Chondrocyte (in vitro differentiated cells): ENCODE results near the gene C15orf39. TPM values are rescaled to one million over a fixed set of nuclear protein-coding genes. Genes with fewer than 3 reads are reported as not detected.
"Not testable (repeated sequence)": the region's sequence is repeated elsewhere in the genome, so short reads cannot be mapped to it uniquely, and the experiment has no call there.

Experiments used
- DNase-seq: peaks from one replicate; pipeline ENCODE4 v3.0.0; 2021; ENCODE audit warnings: mixed read lengths, low spot score
- H3K27ac Mint-ChIP-seq: one replicate; pipeline ENCODE4 v1.8.0; 2021; ENCODE audit warnings: mild to moderate bottlenecking, moderate library complexity, mixed read lengths; ENCODE audit not compliant: unreplicated experiment
- H3K27me3 Mint-ChIP-seq: 2 replicates; pipeline ENCODE4 v1.8.0; 2021; ENCODE audit warnings: low read depth, mixed read lengths
- H3K36me3 Mint-ChIP-seq: 2 replicates; pipeline ENCODE4 v1.8.0; 2021; ENCODE audit warnings: low read depth, mixed read lengths
- H3K4me1 Mint-ChIP-seq: 2 replicates; pipeline ENCODE4 v1.8.0; 2021; ENCODE audit warnings: low read depth, mild to moderate bottlenecking, mixed read lengths
- H3K4me3 Mint-ChIP-seq: one replicate; pipeline ENCODE4 v1.8.0; 2021; ENCODE audit warnings: mild to moderate bottlenecking, moderate library complexity, mixed read lengths; ENCODE audit not compliant: unreplicated experiment
- H3K9me3 Mint-ChIP-seq: 2 replicates; pipeline ENCODE4 v1.8.0; 2021; ENCODE audit warnings: low read depth, mixed read lengths
- total RNA-seq: library from RNA; stranded (reverse); gene quantifications from 3 replicates; pipeline ENCODE4 v1.2.1, GENCODE V29; 2021
- TF ChIP-seq, protein P1 (sequence below): fragments of 200-600 bp; sonication (generic); IDR thresholded peaks from 2 replicates; pipeline ENCODE4 v1.5.0; 2021; ENCODE audit warnings: antibody characterized with exemption, mild to moderate bottlenecking, moderate library complexity

Gene C15orf39
- total RNA-seq, 1 donor from 2014 or later, result 33.4 TPM

DNA sequence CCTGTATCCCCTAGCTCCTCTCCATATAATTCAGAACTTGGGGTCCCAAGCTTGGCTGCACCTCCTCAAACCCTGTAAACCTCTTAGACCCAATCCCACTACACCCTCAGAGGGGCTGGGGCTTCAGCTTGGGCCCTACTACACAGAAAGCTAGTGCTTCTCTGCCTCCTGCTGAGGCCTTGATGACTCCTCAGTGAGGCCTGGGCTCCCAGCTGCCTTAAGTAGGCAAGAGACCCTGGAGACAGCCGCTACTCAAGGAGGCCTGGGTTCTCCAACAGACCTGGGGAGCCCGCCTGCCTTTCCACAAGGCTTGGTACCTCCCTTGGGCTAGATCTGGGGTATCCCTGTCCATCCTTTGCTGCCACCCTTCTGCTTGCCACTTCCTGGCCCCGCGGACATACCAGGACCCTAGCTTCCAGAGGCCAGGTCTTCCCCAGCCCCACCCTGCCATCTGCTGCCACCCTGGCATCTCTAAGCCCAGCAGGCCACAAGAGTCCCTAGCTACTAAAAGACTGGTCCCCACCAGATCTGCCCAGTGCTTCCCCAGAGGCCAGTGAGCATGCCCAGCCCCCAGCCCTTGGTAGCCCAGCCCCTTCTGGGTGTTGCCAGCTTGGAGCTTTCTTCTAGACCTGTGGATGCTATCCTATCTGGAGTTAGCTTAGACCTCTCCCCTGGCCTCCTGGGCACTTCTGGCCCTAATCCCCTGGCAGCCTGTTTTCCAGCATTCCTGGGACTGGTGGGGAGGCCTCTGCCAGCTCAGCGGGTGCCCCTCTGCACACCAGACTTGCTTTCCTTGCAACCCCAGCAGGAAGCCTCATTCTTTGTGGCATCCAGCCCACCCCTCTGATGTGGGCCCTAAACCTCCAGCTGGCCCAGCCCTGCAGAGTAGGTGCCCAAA, 13.7 kb downstream of the C15orf39 start:
- TF ChIP-seq, protein P1, sequence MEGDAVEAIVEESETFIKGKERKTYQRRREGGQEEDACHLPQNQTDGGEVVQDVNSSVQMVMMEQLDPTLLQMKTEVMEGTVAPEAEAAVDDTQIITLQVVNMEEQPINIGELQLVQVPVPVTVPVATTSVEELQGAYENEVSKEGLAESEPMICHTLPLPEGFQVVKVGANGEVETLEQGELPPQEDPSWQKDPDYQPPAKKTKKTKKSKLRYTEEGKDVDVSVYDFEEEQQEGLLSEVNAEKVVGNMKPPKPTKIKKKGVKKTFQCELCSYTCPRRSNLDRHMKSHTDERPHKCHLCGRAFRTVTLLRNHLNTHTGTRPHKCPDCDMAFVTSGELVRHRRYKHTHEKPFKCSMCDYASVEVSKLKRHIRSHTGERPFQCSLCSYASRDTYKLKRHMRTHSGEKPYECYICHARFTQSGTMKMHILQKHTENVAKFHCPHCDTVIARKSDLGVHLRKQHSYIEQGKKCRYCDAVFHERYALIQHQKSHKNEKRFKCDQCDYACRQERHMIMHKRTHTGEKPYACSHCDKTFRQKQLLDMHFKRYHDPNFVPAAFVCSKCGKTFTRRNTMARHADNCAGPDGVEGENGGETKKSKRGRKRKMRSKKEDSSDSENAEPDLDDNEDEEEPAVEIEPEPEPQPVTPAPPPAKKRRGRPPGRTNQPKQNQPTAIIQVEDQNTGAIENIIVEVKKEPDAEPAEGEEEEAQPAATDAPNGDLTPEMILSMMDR, result no peak
- Mint-ChIP-seq H3K27ac (peak overlapping the region; percentile 49), H3K4me1 (no peaks in the 10 kb centered on the region), H3K4me3 (no peak overlapping the region), H3K36me3 (peaks cover 10% of the 10 kb centered on the region), H3K27me3 (no peaks in the 10 kb centered on the region), H3K9me3 (no peaks in the 10 kb centered on the region)
- DNase-seq, result no peak

DNA sequence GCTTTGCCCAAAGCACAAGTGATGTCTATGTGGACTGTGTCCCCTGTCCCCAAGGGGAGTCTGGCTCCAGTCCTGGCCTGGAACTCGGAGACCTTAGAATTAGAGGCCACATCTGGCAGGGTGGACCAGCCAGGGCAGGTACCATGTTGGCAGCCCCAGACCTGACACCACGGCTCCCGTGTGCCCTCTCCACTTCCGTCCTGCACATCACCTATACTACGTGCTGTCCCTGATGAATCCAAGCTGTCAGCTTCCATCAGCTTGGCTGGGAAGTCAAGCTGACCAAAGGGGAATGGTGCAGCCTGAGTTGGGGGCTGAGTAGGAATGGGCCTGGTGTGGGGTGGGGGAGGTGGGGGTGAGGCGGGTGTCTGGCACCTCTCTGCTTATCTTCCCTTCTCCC, 15.3 kb downstream of the C15orf39 start:
- TF ChIP-seq, protein P1, result no peak
- H3K9me3 Mint-ChIP-seq, result no peaks in the 10 kb centered on the region
- H3K4me1 Mint-ChIP-seq, result no peaks in the 10 kb centered on the region
- DNase-seq, result no peak
- H3K27ac Mint-ChIP-seq, result no peak overlapping the region
- H3K4me3 Mint-ChIP-seq, result no peak overlapping the region
- peaks cover 5% of the 10 kb centered on the region for H3K36me3 Mint-ChIP-seq
- no peaks in the 10 kb centered on the region for H3K27me3 Mint-ChIP-seq

DNA sequence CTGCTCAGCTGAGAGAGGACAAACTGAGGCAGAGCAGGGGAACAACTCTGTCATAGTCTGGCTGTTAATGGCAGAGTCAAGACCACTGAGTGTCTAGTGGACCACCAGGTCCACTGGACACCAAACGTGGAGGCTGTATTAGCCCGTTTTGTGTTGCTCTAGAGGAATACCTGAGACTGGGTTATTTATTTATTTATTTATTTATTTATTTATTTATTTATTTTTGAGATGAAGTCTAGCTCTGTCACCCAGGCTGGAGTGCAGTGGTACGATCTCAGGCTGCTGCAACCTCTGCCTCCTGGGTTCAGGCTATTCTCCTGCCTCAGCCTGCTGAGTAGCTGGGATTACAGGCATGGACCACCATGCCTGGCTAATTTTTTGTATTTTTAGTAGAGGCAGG, 15.9 kb downstream of the C15orf39 start:
- not testable (repeated sequence) for H3K27me3 Mint-ChIP-seq, H3K4me1 Mint-ChIP-seq, H3K4me3 Mint-ChIP-seq, H3K36me3 Mint-ChIP-seq, DNase-seq, H3K27ac Mint-ChIP-seq, H3K9me3 Mint-ChIP-seq

DNA sequence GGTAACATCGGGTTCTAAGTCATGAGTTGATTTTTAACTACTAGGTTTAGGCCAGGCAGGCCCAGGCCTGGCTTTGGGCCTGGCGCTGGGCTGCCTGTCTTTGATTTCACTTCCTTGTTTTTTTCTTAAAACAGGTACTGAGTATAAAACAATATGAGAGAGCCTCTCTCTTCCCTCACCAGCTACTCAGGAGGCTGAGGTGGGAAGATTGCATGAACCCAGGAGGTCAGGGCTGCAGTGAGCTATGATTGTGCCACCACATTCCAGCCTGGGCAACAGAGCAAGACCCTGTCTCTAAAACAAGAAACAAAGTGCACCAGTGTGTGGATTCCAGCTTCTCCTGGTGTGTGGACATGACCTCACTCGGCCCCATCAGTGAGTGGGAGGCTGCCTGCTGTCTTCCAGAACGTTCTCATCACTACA, 17.8 kb downstream of the C15orf39 start:
- H3K27me3 Mint-ChIP-seq, H3K4me3 Mint-ChIP-seq, H3K36me3 Mint-ChIP-seq, DNase-seq, H3K4me1 Mint-ChIP-seq, H3K9me3 Mint-ChIP-seq, H3K27ac Mint-ChIP-seq: not testable (repeated sequence)

DNA sequence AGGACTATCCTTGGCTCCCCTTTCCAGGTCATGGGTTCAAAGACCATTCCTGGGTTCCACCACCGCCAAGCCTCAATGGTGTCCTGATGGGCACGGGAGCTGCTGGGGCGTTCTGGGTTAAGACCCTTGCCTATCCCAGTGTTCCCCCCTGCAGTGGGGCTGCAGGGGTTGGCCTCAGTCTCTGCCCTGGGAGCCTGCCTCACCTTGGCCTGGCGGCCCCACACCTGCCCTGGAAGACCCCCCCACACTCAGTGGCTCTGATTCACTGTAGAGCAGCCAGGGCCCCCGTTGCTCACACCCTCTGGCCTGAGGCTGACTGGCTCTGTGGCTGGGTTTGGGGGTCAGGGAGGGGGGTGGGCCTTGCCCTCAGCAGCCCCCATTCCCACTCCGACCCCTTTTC, 22.0 kb downstream of the C15orf39 start:
- H3K4me3 Mint-ChIP-seq, result no peak overlapping the region
- no peaks in the 10 kb centered on the region for H3K9me3 Mint-ChIP-seq
- no peaks in the 10 kb centered on the region for H3K4me1 Mint-ChIP-seq
- H3K36me3 Mint-ChIP-seq, result no peaks in the 10 kb centered on the region
- TF ChIP-seq, protein P1, result no peak
- no peak for DNase-seq
- no peak overlapping the region for H3K27ac Mint-ChIP-seq
- peaks cover 9% of the 10 kb centered on the region for H3K27me3 Mint-ChIP-seq

DNA sequence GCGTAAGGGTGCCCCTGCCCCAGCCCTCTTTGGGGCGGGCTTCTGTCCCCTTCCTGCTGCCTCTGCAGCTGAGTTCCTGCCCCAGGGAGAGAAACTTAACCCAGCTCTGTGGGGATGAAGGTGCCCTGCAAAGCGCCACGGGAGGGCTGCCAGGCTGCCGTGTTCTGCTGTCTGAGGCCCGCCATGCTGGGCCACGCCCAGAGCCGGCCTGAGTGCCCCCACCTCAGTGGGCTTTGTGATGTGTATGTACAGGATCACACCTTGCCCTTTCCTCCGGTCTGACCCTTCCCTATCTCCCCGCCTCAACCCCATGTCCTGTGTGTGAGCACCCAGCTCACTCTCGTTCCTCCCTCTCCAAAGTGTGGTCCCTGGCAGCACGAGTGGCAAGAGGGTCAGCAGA, 22.6 kb downstream of the C15orf39 start:
- TF ChIP-seq, protein P1, result no peak
- H3K4me3 Mint-ChIP-seq, result no peak overlapping the region
- H3K27me3 Mint-ChIP-seq, result peaks cover 9% of the 10 kb centered on the region
- no peaks in the 10 kb centered on the region for H3K4me1 Mint-ChIP-seq
- H3K9me3 Mint-ChIP-seq, result no peaks in the 10 kb centered on the region
- no peak overlapping the region for H3K27ac Mint-ChIP-seq
- no peak for DNase-seq
- H3K36me3 Mint-ChIP-seq, result no peaks in the 10 kb centered on the region

DNA sequence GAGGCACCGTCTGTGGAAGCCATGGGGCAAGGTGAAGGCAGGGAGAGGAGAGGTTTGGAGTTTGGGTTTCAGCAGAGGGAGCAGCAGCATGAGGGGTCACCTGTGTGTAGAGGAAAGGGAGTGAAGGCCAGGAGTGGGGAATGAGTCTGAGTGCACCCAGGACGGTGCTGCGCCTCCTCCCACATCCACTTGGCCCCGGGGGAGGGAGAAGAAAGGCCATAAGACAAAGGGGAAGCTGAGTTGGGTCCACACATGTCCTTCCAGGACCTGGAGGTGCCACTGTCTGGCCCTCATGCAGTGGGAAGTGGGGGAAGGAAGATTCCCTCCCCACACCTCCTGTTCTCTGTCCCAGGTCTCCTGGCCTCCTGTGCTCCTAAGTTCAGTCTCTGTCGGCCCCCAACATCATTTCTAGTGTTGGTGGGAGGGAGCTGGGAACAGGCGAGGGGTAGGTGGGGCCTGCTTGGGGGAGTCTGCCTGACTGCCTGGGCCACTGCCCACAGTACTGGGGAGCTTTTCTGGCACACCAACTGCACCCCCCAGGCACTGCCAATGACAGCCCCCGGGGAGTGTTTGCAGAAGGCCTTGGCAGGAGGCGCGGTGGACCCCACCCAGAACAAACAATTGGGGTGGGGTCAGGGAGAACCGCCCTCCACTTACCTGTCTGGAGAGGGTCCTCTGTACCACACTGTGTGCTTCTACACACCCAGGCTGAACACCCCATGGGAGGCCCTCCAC, 23.6 kb downstream of the C15orf39 start:
- not testable (repeated sequence) for H3K4me1 Mint-ChIP-seq, H3K4me3 Mint-ChIP-seq, H3K9me3 Mint-ChIP-seq, H3K27ac Mint-ChIP-seq, H3K27me3 Mint-ChIP-seq, H3K36me3 Mint-ChIP-seq, DNase-seq
